Peyer's patch (tissue), 4 donors: ENCODE results near the gene TEKT3. TPM values are rescaled to one million over a fixed set of nuclear protein-coding genes. Genes with fewer than 3 reads are reported as not detected.

Experiments
- DNase-seq, 3 donors: peaks; one replicate each; pipeline ENCODE4 v3.0.0-alpha.2; 2017 to 2019
- H3K27ac ChIP-seq, 4 donors: fragments of 200-600 bp; sonication (generic); one replicate each; pipeline ENCODE4 v1.5.1; 2016 to 2019
- H3K27me3 ChIP-seq, 2 donors: fragments of 200-600 bp; sonication (generic); one replicate each; pipeline ENCODE4 v1.5.1; 2019
- H3K36me3 ChIP-seq, 3 donors: fragments of 200-600 bp; sonication (generic); one replicate each; pipeline ENCODE4 v1.5.1; 2016 to 2019
- H3K4me1 ChIP-seq, 4 donors: fragments of 200-600 bp; sonication (generic); one replicate each; pipeline ENCODE4 v1.5.1; 2016 to 2019
- H3K4me3 ChIP-seq, 4 donors: fragments of 200-600 bp; sonication (generic); 1 replicate in 3 of 4; 2 replicates in 1 of 4; pipeline ENCODE4 v1.5.1; 2016 to 2019; ENCODE audit warnings: mild to moderate bottlenecking in 1 of 4
- H3K9me3 ChIP-seq, 4 donors: fragments of 200-600 bp; sonication (generic); one replicate each; pipeline ENCODE4 v1.5.1; 2016 to 2019; ENCODE audit warnings: mild to moderate bottlenecking in 1 of 4
- POLR2A ChIP-seq, 2 donors: fragments of 450-650 bp; IDR thresholded peaks; one replicate each; pipeline ENCODE4 v1.5.1; 2017; ENCODE audit warnings: antibody characterized with exemption in 2 of 2, mild to moderate bottlenecking in 2 of 2, moderate library complexity in 2 of 2
- total RNA-seq, 4 donors: library from RNA; depleted of rRNA; stranded (reverse); fragments of >200 nt; gene quantifications; one replicate each; pipeline ENCODE4 v1.1.0, GENCODE V29; 2016
- TF ChIP-seq, protein P1 (sequence below), 6 experiments: fragments of 450-650 bp in 4 of 6; fragments of 200-600 bp in 2 of 6; sonication (generic) in 1 of 6; IDR thresholded peaks; one replicate each; pipeline ENCODE4 v1.5.1; 2017 to 2019; ENCODE audit warnings: antibody characterized with exemption in 6 of 6, mild to moderate bottlenecking in 3 of 6, moderate library complexity in 1 of 6

Gene TEKT3
- total RNA-seq, 4 donors from 2014 or later: 2.5 to 3.9 TPM; not detected in 2

DNA sequence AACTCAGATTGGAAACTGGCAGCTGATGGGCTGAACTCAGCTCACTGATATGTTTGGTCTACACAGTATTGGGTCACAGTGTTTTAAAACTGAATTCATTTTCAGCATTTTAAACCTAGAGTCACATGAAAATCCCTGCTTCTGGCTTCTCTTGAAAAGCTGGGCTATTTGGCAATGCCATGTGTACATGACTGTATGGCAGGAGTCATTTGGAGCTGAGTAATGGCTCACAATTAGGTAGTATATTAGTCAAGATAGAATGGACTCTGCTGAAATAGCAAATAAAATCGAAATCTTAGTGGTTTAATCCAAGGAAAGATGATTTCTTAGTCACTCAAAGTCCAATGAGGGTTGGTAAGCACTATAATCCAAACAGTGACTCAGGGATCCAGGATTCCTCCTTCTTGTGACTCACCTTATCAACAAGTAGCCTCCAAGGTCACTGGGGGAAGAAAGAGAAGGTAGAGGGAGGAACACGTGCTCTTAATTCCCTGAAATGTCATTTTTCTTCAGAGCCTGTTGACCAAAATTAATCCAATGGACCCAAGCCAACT, 62.4 kb downstream of the TEKT3 start:
- H3K9me3 ChIP-seq: no peaks in the 10 kb centered on the region

DNA sequence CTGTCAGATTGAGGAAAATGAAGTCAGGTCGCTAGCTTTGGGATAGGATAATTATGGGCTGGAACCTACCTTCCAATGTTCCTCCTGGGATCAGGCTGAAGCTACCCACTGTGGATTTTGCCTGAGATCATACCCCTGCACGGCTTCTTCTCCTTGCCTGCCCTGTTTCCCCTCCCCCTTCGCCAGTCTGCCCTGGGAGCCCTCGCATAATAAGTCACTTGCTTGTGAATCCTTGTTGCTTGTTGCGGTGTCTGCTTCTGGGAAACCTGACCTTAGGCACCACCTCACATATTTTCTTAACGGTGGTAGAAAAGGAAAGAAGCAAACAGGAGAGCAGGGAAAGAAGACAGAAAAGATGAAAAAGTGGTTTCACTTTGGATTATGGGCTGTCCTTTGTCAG, 63.0 kb downstream of the TEKT3 start:
- H3K27me3 ChIP-seq: no peaks in the 10 kb centered on the region
- no peak overlapping the region for H3K4me3 ChIP-seq
- peak overlapping the region in 2 of 4 donors; percentile 3 to 9 for H3K27ac ChIP-seq
- TF ChIP-seq POLR2A (IDR thresholded peaks at IDR 0.05): no peak
- TF ChIP-seq, protein P1, sequence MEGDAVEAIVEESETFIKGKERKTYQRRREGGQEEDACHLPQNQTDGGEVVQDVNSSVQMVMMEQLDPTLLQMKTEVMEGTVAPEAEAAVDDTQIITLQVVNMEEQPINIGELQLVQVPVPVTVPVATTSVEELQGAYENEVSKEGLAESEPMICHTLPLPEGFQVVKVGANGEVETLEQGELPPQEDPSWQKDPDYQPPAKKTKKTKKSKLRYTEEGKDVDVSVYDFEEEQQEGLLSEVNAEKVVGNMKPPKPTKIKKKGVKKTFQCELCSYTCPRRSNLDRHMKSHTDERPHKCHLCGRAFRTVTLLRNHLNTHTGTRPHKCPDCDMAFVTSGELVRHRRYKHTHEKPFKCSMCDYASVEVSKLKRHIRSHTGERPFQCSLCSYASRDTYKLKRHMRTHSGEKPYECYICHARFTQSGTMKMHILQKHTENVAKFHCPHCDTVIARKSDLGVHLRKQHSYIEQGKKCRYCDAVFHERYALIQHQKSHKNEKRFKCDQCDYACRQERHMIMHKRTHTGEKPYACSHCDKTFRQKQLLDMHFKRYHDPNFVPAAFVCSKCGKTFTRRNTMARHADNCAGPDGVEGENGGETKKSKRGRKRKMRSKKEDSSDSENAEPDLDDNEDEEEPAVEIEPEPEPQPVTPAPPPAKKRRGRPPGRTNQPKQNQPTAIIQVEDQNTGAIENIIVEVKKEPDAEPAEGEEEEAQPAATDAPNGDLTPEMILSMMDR (IDR thresholded peaks at IDR 0.05): no peak
- no peaks in the 10 kb centered on the region for H3K36me3 ChIP-seq
- H3K4me1 ChIP-seq: no peaks in the 10 kb centered on the region
- DNase-seq: no peak
- H3K9me3 ChIP-seq: no peaks in the 10 kb centered on the region

More for the DNA sequence above, 62.4 kb downstream of the TEKT3 start:
- Histone ChIP-seq H3K27ac (peak overlapping the region in 2 of 4 donors; percentile 3 to 9), H3K4me3 (no peak overlapping the region), H3K36me3 (no peaks in the 10 kb centered on the region), H3K4me1 (no peaks in the 10 kb centered on the region), H3K27me3 (no peaks in the 10 kb centered on the region)
- TF ChIP-seq, protein P1 (IDR thresholded peaks at IDR 0.05): no peak
- TF ChIP-seq POLR2A (IDR thresholded peaks at IDR 0.05): no peak
- DNase-seq: no peak

DNA sequence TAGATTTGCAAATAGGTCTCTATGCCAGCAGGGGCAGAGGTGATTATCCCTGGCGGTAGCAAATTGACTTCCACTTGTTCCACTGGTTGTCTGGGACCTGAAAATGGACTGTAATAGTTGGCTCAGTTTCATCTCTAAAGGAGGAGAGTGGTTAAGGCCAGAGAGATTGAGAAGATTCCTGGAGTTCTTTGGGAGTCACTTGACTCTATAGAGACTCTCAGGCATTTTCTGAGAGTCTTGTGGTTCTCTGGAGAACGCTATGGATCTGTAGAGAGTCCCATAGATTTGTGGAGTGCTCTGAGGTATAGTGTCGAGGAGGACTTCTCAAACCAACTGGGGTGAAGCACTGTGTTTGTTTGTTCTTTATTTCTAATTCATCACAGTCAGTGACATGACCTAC, 67.4 kb downstream of the TEKT3 start:
- Histone ChIP-seq H3K27ac (peak overlapping the region in 3 of 4 donors; percentile 22 to 64 (median 56)), H3K4me3 (no peak overlapping the region), H3K4me1 (peaks cover 0 to 12% (median 0%) of the 10 kb centered on the region in 4 donors), H3K27me3 (no peaks in the 10 kb centered on the region), H3K9me3 (no peaks in the 10 kb centered on the region), H3K36me3 (no peaks in the 10 kb centered on the region)
- no peak for DNase-seq
- TF ChIP-seq, protein P1 (IDR thresholded peaks at IDR 0.05): no peak
- TF ChIP-seq POLR2A (IDR thresholded peaks at IDR 0.05): no peak

DNA sequence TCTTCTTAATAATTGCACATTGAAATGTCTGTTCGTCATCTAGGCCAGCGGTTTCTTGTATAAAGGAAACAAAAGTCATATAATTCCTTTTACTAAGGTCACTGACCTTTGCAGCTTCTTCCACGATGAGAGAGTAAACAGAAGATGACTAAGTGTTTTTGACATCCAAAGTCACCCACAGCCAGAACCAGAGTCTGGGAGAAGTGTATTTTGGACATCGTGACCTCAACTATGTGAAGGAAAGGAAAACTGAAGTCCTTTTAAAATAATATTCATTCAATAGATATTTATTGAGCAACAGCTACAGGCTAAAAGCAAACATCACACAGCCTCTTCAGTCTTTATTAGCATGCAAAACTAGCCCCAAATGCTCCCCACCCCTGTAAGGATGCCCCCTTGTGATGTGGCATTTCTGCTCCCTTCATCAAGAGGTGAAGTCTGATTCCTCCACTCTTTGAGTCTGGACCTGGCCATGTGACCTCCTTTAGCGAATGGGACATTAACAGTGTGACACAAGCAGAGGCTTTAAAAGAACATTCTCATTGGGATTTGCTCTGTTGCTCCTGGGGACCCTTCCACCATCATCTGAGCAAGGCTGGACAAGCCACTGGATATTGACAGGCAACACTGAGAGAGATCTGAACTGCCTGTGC, 68.1 kb downstream of the TEKT3 start:
- DNase-seq: no peak
- Histone ChIP-seq H3K27me3 (no peaks in the 10 kb centered on the region), H3K4me3 (no peak overlapping the region), H3K9me3 (no peaks in the 10 kb centered on the region), H3K36me3 (no peaks in the 10 kb centered on the region), H3K27ac (peak overlapping the region in 3 of 4 donors; percentile 22 to 64 (median 58)), H3K4me1 (peaks cover 0 to 12% (median 0%) of the 10 kb centered on the region in 4 donors)
- TF ChIP-seq, protein P1 (IDR thresholded peaks at IDR 0.05): no peak
- no peak for TF ChIP-seq POLR2A (IDR thresholded peaks at IDR 0.05)

DNA sequence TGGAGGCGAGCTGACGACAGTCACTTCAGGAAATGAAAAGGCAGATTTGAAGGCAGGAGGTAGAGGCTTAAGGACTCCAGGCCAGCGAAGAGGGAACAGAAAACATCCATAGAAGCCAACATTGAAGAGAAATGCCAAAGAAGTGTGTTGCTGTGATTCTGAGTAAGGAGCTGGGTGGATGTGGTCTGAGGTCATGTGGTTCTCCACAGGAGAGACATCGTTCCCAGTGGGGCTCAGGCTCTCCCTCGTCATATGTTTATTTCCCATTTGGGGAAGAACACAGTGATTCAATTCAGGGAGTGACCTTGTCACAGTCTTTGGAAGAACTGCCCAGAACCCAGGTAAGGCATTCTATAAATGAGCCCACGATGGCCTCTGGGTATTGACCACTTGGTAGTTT, 69.7 kb downstream of the TEKT3 start:
- TF ChIP-seq POLR2A (IDR thresholded peaks at IDR 0.05): no peak
- TF ChIP-seq, protein P1 (IDR thresholded peaks at IDR 0.05): no peak
- H3K4me3 ChIP-seq: no peak overlapping the region
- no peaks in the 10 kb centered on the region for H3K36me3 ChIP-seq
- H3K27me3 ChIP-seq: no peaks in the 10 kb centered on the region
- H3K27ac ChIP-seq: no peak overlapping the region
- peaks cover 0 to 12% (median 0%) of the 10 kb centered on the region in 4 donors for H3K4me1 ChIP-seq
- DNase-seq: no peak
- no peaks in the 10 kb centered on the region for H3K9me3 ChIP-seq
